Suppressor macrophage (primary cell): ENCODE results near the gene LEKR1.

Experiments used
- DNase-seq, 4 experiments: peaks; one replicate each; pipeline ENCODE4 v3.0.0-alpha.2; 2020 to 2022

The LEKR1 gene

DNA sequence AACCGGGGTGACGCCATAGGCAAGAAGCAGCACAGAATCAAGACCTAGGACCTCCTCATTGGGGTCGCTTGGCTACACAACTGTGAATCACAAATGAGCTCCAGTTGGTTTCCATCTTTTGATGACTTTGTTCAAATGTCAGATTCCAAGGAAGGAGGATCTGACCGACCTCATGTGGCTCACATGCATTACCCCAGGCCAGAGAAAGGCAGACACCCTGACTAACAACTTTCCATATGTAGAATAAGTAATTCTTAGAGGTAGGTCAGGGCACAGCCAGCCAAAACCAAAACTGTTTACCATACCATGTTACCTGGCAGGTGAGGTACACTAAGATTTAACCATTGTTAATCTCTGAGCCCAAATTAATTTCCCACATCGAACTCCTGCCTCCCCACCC, 237.3 kb downstream of the LEKR1 start:
- no peak for DNase-seq

DNA sequence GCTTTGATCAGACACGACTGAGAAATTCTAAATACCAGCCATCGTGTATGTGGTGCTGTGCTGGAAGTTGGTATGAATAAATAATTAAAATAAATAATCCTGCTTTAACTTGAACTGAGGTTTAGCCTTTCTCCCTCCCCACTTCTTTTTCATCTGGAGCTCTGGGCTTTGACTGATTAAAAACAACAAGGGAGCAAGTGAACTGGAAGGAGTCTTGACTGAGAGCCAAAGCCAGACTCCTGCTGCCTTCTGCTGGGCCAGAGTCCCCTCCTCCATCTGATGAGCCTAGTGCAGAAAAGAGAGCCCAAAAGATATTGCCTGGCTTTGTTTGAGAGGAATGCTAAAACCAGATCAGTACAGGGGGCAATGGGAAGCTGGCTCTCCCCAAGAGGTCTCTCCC, 237.8 kb downstream of the LEKR1 start:
- no peak for DNase-seq

DNA sequence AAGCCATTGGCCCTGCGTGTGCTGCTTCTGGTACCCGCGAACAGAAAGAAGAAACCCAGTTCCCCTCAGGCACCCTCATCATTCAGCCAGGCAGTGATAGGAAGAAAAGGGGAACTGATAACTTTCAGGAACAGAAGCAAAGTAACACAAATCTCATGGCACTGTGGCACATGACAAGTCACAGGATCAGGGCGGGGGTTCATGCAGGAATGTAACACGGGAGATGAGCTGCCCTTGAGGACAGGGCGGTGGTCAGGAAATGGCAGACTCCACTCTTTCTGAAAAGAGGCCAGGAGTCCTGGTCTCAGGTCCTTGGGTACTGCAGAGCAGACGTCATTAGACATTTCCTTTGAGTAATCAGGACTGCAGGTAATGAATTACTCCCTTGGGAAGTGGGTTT, 238.2 kb downstream of the LEKR1 start:
- peak; percentile 65 to 85 (median 79) for DNase-seq

DNA sequence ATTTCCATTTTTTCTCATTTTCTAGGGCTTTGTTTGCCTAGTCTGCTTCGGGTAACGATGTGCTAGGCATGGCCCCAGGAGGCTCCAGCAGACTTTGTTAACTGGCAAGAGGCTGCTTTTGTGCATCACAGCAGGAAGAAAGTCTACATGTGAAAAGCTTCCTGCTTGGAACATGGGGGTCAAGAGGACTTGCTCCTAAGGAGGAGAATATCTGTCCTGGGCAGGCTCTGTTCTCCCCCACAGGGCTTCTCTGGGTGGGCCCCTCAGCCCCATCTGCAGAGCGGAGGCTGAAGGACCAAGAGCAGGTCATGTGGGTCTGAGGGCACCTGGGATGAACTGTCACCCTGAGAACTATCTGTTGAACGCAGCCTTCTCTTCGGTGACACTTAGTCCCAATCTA, 239.0 kb downstream of the LEKR1 start:
- DNase-seq, result no peak

DNA sequence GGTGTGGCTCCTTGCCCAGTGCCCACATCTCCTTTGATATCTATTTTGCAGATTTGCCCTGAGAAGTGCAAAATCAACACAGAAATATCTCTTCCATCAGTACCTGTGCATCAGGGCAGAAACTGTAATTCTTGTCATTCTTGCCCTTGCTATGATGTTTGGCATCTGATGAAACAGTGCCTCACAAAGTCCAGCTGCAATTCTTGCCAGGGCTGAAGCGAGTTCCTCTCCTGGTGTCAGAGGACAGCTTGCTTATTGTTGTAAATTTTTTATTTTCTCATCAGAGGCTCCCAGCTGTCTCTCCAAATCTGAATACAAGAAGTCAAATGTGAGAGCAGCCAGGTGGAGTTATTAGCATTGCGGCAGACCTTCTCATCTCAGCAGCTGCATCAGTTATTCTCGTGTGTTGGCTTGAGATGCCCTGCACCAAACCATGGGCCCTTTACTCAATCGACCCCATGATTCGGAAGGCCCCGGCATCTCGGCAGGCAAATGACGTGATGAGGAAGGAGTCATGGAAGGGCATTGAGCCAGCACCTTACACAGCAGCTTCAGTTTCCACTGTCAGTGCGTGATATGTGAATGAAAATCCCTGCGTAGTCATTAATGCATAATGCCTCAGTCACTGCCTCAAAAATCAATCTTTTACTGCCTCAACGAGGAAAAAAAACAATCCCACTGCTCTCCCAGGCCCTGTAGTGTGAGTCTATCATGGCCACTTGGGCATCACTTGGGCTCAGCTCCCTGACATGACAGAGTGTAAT, 240.4 kb downstream of the LEKR1 start:
- no peak for DNase-seq

DNA sequence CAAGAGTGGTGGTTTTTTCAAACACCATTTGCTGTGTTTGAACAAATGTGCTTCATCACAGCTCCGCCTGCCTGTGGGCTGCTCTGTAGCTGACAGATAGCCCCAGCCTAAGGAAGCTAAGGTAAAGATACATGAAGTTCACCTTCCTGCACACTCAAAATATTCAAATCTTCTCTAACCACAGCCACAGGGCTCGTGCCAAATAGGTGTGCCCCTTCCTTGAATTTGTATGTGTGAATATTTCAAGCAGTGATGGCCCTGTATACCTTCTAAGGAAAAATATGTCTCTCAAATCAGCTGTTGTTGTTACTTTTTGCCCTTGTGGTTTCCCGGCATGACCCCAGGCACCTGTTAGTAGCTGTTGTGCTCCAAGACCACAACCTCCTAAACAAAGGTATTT, 241.0 kb downstream of the LEKR1 start:
- DNase-seq, result no peak

DNA sequence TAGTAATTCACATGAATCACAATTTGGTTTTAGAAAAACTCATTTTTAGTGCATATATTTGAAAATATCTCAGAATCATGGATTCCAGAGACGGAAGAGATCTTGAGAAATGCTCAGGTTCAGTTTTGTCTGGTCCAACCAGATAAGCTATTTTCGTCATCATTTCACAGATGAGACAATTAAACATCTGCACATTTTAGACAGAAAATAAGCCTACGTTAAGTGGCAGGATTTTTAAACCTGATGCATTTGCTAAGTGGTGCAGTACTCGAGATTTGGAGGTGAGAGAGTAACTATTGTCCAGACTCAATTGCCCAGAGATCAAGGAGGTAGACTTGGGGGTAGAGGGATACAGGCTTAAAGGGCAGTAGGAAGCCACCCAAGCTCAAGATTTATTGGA, 243.3 kb downstream of the LEKR1 start:
- no peak for DNase-seq

DNA sequence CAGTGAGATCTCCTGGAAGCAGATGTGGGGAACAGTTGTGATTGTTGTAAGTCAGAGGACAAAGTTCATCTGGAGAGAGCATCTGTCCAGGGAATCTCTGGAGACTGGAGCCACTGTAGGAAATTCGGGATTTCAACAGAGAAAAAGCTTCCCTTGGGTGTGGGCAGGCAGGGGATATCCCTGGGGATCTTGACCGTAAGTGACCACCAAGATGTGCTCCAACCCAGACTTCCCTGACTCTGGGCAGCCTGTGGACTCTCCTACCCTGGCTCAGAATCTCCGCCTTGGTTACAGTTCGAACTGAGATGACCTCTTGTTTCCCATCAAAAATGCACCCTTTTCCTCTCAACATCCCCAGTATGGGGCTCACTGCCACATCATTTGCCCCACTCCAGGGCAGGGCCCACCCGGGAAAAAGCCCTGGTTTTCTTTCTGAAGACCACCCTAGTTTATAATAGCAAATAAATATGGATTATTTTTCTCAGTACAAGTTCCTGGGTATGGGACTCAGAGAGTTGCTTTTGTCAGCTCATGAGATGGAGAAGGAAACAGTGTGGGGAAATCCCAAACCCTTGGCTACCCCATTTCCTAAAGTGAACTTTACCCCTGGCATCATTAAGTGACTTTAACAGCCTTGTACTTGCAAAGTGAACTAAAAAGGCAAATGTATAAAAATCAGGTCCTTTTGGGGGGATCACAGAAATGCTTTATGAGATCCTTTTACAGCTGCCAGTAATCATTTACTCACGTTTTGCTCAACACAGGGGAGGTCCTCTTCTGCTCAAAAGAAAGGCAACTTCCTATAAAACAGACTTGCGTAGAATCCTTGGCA, 243.9 kb downstream of the LEKR1 start:
- peak in 3 of 4 experiments; percentile 13 to 70 (median 53) for DNase-seq

DNA sequence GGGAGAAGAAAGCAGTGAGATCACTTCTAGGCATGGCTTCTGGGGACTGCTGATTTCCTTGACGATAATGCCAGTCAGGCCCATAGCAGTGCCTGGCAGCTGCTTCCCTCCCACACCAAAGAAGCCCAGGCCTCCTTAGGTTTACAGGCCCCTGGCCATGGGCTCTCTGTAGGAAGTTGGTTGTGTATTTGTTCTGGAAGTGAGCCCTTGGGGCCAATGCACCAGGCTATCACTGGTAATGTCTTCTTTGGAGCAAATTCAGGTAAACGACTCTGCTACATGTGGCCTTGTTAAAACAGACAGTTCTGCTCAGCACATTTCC, 244.5 kb downstream of the LEKR1 start:
- peak; percentile 64 to 81 (median 72) for DNase-seq

DNA sequence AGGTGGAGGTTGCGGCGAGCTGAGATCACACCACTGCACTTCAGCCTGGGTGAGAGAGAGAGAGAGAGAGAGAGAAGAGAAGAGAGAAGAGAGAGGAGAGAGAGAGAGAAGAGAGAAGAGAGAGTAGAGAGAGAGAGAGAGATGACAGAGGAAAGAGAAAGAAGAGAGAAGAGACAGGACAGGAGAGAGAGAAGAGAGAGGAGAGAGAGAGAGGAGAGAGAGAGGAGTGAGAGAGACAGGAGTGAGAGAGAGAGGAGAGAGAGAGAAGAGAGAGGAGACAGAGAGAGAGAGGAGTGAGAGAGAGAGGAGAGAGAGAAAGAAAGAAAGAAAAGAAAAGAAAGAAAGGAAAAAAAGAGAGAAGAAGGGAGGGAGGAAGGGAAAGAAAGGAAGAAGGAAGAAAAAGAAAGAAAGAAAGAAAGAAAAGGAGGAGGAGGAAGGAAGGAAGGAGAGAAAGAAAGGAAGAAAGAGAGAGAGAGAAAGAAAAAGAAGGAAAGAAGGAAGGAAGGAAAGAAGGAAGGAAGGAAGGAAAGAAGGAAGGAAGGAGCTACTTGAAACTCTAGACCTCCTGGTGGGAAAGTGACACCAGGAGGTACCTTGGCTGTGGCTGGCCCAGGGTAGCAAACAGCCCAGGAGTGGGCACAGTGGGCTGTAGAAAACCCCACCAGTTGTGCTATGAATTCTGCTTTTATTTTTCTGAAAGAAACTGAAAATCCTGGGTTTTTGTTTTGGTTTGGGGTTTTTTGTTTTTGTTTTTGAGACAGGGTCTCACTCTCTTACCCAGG, 245.8 kb downstream of the LEKR1 start:
- no peak for DNase-seq

DNA sequence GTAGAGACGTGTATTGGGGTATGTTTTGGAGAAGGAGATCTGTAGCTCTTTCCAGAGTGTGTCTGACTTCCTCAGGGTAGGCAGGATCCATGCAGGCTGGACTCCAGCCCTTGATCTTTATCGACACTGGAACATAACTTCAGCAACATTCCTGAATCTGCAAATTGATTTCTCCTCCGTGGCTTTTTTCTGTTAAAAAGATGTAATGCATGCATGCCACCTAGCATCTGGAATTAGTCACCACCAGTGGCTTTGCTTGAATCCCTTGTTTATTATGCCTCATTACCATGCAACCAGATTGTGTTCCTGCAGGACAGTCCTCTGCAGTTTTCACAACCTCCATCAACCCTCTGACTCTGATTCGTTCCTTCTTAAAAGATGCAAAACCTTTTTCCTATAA, 247.7 kb downstream of the LEKR1 start:
- no peak for DNase-seq

DNA sequence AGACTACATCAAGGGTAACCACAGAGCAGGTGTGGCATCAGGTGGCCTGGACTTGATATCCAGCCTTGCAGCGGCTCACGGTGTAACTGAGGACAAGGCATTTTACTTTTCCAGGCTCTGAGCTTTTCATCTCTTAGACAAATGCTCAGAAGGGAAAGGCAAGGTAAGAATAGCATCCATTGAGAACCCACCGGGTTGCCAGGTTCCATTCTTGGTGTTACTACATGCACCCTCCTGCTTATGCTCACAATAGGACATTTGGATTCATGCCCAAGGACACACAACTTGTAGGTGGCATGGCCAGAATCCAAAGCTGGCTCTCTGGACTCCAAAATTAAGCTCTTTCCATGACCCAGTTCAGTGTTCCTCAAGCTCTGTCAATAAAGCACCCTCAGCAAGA, 248.3 kb downstream of the LEKR1 start:
- DNase-seq, result no peak

DNA sequence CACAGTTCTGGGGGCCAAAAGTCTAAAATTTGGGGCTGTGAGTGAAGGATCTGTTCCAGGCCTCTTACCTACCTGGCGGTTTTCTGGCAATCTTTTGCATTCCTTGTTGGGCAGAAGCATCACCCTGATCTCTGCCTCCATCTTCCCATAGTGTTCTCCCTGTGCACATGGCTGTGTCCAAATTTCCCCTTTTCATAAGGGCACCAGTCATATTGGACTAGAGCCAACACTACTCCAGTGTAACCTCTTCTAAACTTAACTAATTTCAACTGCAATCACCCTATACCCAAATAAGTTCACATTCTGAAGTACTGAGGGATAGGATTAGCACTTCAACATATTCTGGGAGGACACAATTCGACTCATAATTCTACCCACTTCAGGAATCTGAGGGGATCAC, 248.8 kb downstream of the LEKR1 start:
- DNase-seq, result peak in 3 of 4 experiments; percentile 27 to 70 (median 47)

DNA sequence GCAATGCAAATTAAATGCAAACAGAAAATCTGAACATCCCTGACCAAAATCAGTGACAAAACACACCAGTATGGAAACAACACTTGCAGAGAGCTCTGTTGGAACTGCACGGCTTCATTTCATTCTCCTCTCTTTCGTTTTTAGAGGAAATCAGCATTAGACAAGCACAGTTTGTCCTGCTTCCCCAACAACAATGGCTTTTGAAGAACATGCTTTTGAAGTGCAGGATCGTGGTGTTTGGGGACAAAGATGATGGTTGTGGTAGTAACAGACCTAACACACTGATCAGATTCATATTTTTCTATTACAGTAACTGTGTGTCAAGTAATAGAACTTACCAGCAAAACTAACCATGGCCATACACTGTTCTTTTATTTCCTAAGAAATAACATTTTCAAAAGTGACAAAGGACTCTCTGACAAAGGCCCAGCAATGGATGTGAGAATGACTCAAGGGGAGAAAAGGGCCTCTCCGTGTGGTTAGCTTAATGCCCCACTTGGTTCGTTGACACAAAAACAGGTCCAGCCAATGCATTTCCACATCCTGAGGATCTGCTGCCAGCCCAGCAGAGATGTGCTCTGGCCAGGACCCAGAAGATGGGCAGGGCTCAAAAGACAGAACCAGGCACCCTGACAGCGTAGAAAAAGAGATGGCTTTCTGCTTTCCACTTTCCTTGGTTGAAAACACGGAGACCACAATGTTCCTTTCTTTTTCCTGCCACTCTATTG, 249.7 kb downstream of the LEKR1 start:
- no peak for DNase-seq

DNA sequence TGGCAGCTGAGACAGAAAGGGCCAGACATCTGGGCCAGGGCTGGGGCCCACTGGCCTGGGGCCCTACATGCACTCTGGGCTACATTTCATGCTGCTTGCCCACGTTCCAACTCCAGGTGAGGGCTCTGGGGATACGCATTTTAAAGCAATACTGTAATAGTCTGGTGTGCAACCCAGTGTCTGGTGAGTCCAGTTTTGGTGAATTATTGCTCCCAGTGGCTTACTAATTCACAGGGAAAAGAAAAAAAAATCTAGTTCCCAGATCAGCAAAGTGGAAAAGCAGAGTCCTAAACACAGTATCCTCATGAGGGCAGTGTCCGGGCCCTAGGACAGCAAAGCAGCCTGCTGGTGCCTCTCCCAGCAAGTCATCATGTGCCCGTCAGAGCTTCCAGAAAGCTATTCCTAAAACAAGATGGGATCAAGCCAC, 251.4 kb downstream of the LEKR1 start:
- no peak for DNase-seq

DNA sequence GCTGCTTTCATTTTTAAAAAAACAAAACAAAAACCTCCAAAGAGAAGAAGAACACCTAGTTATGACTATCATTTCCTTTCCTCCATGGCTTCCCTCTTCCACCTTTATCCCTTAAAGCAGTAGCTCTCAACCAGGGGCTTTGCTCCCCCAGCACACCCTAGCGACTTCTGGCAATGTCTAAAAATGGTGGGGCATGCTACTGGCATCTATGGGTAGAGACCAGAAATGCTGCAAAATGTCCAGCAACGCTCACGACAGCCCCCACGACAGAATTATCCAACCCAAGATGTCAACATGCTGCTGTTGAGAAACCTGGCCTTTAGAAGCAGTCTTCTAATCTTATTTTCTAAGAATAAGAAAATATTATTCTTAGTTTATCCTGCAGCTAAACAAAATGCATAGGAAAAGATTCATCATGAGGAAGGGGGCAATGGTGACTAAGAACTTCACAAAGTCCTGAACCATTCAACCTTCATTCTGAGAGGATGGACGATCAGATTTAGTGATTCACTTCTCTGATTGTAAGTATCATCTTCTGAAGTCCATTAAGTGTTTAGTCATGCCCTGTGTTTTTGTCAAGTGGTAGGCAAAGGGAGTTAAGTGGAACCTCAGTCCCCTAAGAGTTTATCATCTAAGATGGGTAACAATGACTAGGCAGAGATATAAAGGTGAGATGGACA, 252.1 kb downstream of the LEKR1 start:
- DNase-seq, result no peak

DNA sequence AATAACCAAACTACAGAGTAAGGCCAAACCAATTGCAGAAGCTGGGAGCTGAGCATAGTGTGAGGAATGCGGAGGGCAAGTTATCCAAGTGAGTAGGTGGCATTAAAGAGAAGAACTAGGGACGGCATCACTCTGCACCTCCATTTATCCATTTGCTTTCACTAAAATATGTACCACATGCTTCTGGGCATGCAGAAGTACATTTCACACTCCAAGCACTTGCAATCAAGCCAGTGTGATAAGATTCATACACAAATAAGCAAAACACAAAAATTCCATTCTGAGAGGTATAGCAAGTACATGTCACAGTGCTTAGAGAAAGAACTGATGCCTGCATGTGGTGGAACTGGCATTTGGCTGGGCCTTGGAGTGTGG, 252.6 kb downstream of the LEKR1 start:
- DNase-seq, result no peak

DNA sequence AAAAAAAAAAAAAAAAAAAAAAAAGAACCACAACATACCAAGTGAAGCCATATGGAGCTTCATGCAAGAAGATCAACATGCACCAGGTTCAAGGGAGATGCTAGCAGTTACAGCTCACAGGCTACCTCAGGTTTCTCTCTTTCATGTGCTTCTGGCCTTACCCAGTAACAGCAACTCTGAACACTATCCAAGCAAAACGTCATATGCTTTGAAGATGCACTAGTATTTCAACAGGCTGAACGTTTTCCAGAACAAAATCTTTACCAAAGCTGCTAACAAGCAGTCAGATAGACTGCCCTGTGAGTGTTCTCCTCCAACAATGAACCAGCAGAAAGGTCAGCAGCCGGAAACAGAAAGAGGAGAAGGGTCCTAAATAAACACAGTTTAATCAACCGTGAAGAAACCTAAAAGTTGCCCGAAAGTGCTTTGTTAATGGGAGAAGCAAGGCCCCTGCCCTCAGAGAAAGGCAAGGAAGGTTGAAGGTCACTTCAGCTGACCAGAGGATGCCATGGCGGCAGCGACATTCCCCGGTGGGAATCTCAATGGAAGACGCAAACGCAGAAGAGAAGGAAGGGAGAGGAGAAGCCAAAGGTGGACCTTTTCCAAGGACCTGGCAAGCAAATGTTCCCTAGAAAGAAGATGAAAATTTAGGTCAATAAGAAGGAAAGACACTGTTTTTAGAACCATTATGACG, 253.7 kb downstream of the LEKR1 start:
- DNase-seq, result no peak

DNA sequence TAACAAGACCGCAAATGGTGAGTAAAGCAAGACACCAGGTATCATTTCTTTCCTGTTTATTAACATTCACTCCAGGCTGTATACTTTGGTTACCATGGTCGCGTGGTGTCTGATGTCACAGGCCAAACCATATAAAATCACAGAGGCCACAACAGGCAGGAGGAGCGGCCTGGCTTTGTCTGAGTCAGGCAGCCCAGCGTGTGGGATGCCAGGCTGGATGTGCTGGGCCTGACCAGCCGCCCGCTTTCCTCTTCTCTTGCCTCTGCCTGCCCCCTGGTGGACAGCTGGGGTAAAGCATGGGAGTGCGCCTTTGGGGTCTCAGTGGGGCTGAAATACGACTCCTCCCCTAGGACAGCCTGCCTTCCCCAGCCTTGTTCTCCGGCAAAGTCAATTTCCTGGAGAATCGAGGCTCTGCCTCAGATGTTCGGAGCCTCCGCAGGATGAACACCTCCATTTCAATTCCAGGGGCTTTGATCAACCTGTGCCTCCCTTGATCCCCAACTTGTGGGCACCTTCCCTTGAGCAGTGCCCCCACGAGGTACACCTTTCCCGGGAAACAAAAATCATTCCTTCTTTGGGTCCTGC, 255.6 kb downstream of the LEKR1 start:
- DNase-seq, result peak; percentile 92 to 96 (median 94)

DNA sequence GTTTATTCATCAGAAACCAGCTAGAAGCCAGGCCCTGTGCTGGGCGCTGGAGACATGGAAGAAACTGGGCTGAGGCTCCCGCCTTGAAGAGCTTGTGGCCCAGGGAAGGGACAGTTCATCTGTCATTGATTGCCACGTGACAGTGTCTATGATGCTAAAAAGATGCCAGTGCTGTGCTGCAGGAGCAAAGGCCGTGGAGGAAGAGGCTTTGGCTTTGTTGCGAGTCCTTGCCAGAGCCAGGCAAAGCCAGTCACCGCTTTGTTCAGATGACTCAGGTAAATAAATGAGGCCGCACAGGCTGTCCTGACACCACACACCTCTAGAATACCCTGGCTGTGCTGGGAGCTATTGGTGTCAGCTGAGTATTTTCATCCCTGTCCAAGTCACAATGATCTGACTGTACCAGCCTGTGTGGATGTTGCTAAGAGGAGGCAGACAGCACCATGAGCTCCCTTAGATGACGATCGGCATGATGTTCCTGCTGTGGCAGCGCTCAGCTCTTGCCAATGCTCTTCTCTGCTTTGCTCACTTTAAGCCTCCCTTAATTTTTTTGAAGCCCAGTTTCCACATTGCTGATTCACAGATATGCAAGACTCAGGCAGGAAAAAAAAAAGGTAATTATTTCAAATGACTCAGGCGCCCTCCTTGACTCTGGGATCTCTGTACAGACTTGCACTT, 256.3 kb downstream of the LEKR1 start:
- peak in 1 of 4 experiments; percentile 13 for DNase-seq
